SH-SY5Y (cell line): Measurements from ENCODE around the gene SYNDIG1.

Experiments
- GATA2 ChIP-seq: IDR thresholded peaks from 2 replicates; pipeline ENCODE4 v1.6.1; 2011; ENCODE audit warnings: mild to moderate bottlenecking, low read depth, low read length
- GATA3 ChIP-seq: IDR thresholded peaks from 2 replicates; pipeline ENCODE4 v1.6.1; 2011; ENCODE audit warnings: low read depth, mild to moderate bottlenecking, low read length, moderate library complexity

The SYNDIG1 gene

GRCh38 chr20:24439737-24440387, 29.6 kb upstream of the SYNDIG1 start:
- TF ChIP-seq GATA3: no peak
- TF ChIP-seq GATA2: no peak

GRCh38 chr20:24441661-24442060, 27.8 kb upstream of the SYNDIG1 start:
- no peak for TF ChIP-seq GATA2
- no peak for TF ChIP-seq GATA3

GRCh38 chr20:24442909-24443308, 26.5 kb upstream of the SYNDIG1 start:
- TF ChIP-seq GATA2: no peak
- no peak for TF ChIP-seq GATA3

GRCh38 chr20:24443436-24443835, 26.0 kb upstream of the SYNDIG1 start:
- TF ChIP-seq GATA2 (no peak), GATA3 (no peak)

GRCh38 chr20:24444526-24445190, 24.8 kb upstream of the SYNDIG1 start:
- TF ChIP-seq GATA2 (no peak), GATA3 (no peak)

GRCh38 chr20:24445510-24446170, 23.8 kb upstream of the SYNDIG1 start:
- TF ChIP-seq GATA2 (no peak), GATA3 (no peak)

GRCh38 chr20:24446811-24447210, 22.6 kb upstream of the SYNDIG1 start:
- TF ChIP-seq GATA3 (no peak), GATA2 (no peak)

GRCh38 chr20:24448170-24448569, 21.3 kb upstream of the SYNDIG1 start:
- TF ChIP-seq GATA2: no peak; the same call in 1 of the 2 replicates
- no peak for TF ChIP-seq GATA3

- TF ChIP-seq GATA2 (no peak), GATA3 (no peak)
Measured at GRCh38 chr20:24449026-24449720, 20.3 kb upstream of the SYNDIG1 start.

GRCh38 chr20:24450177-24450576, 19.3 kb upstream of the SYNDIG1 start:
- TF ChIP-seq GATA3 (no peak), GATA2 (no peak)

GRCh38 chr20:24450624-24451376, 18.6 kb upstream of the SYNDIG1 start:
- no peak for TF ChIP-seq GATA2
- TF ChIP-seq GATA3: no peak

- no peak for TF ChIP-seq GATA3
- no peak for TF ChIP-seq GATA2
Measured at GRCh38 chr20:24451428-24451827, 18.0 kb upstream of the SYNDIG1 start.

- no peak for TF ChIP-seq GATA2
- TF ChIP-seq GATA3: no peak
Measured at GRCh38 chr20:24452016-24452415, 17.4 kb upstream of the SYNDIG1 start.
